HG03439 (cell line): Measurements from ENCODE around the gene DBF4B.

ENCODE experiments used
- ATAC-seq: cut with Tn5 transposase; IDR thresholded peaks from one replicate; pipeline ENCODE4 v1.9.1; 2021; ENCODE audit warnings: mild to moderate bottlenecking, moderate library complexity; ENCODE audit not compliant: unreplicated experiment

Gene DBF4B

GRCh38 chr17:44795421-44795820 is 87.0 kb downstream of the DBF4B start:
- no peak for ATAC-seq

- ATAC-seq: no peak
Observed at GRCh38 chr17:44795928-44796327, 87.5 kb downstream of the DBF4B start.

GRCh38 chr17:44796731-44797130 is 88.3 kb downstream of the DBF4B start:
- ATAC-seq: no peak

GRCh38 chr17:44797802-44798201 is 89.3 kb downstream of the DBF4B start:
- ATAC-seq: no peak

GRCh38 chr17:44798356-44798755 is 89.9 kb downstream of the DBF4B start:
- no peak for ATAC-seq
